H7 (cell line): ENCODE data around the gene SPRED3. TPM values are rescaled to one million over a fixed set of nuclear protein-coding genes. Genes with fewer than 3 reads are reported as not detected.
A peak's percentile ranks its signal among the peaks of the same experiment; 100 is the strongest.

ENCODE experiments used
- DNase-seq: peaks from one replicate; pipeline ENCODE4 v3.0.0; 2012
- H3K27me3 ChIP-seq: 2 replicates; pipeline ENCODE4 v1.6.0; 2011; ENCODE audit warnings: mild to moderate bottlenecking, low read length; ENCODE audit not compliant: control insufficient read depth, insufficient read depth
- H3K36me3 ChIP-seq: replicated peaks from 2 replicates; pipeline ENCODE4 v1.5.1; 2011; ENCODE audit warnings: low read length; ENCODE audit not compliant: control insufficient read depth, insufficient read depth
- H3K4me3 ChIP-seq: 2 replicates; pipeline ENCODE4 v1.5.1; 2011; ENCODE audit warnings: low read depth, mild to moderate bottlenecking, control low read depth, low read length, moderate library complexity; ENCODE audit not compliant: insufficient read depth
- total RNA-seq: library from RNA; depleted of rRNA; stranded (reverse); fragments of >200 nt; shearing (Covaris generic); gene quantifications from 2 replicates; pipeline ENCODE4 v1.2.3, GENCODE V29; 2014

SPRED3 gene
- total RNA-seq, 1 experiment from 2014 or later, result 1.6 TPM

- H3K36me3 ChIP-seq, result no peaks in the 10 kb centered on the region
- DNase-seq, result peak; percentile 5
- H3K27me3 ChIP-seq, result peaks cover 2% of the 10 kb centered on the region; the same call in 1 of the 2 replicates
- no peak overlapping the region for H3K4me3 ChIP-seq
Observed at GRCh38 chr19:38429055-38429810, 40.7 kb downstream of the SPRED3 start.

GRCh38 chr19:38429811-38430156 lies 41.3 kb downstream of the SPRED3 start:
- Histone ChIP-seq H3K4me3 (no peak overlapping the region), H3K36me3 (no peaks in the 10 kb centered on the region), H3K27me3 (peaks cover 2% of the 10 kb centered on the region; the same call in 1 of the 2 replicates)
- no peak for DNase-seq

DNA sequence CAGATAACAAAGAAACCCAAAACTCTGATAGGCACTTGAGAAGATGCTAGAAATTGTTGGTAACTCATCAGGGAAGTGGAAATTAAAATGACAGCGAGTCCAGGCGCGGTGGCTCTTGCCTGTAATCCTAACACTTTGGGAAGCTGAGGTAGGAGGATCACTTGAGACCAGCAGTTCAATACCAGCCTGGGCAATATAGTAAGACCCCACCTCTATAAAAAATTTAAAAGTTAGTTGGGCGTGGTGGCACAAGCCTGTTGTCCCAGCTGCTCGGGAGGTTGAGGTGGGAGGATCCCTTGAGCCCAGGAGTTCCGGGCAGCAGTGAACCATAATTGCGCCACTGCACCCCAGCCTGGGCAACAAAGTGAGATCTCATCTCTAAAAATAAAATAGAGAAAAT lies 42.4 kb downstream of the SPRED3 start:
- DNase-seq, result no peak
- H3K27me3 ChIP-seq, result peaks cover 2% of the 10 kb centered on the region; the same call in 1 of the 2 replicates
- H3K36me3 ChIP-seq, result no peaks in the 10 kb centered on the region
- H3K4me3 ChIP-seq, result no peak overlapping the region

- Histone ChIP-seq H3K36me3 (0 out of 2 replicates have a peak, but pooled peaks cover 1% of the 10 kb centered on the region), H3K4me3 (peak within 1 kb of the TSS; percentile 59), H3K27me3 (peaks cover 2% of the 10 kb centered on the region; the same call in 1 of the 2 replicates)
- DNase-seq, result peak; percentile 98
Observed at GRCh38 chr19:38433268-38433733, 44.8 kb downstream of the SPRED3 start, which contains the start of gene RYR1. TSS of gene RYR1 (plus strand) at chr19:38433691. CDS start at chr19:38433830, 139 bp downstream.

- peak overlapping the region; percentile 59 for H3K4me3 ChIP-seq
- H3K27me3 ChIP-seq, result peaks cover 2% of the 10 kb centered on the region; the same call in 1 of the 2 replicates
- peak; percentile 96 for DNase-seq
Observed at GRCh38 chr19:38434549-38435051, 46.1 kb downstream of the SPRED3 start.

DNA sequence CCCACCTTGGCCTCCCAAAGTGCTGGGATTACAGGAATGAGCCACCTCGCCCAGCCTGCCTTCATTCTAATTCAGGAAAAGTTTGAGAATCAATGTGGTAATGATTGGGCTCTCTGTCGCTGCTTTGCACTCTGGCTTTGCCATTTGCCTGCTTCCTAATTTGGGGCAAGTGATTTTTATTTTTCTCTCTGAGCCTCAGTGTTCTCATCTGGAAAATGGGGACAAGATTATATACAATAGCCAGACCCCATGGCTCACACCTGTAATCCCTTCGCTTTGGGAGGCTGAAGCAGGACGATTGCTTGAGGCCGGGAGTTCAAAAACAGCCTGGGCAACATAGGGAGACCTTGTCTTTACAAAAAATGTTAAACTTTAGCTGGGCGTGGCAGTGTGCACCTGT lies 48.8 kb downstream of the SPRED3 start:
- no peak overlapping the region for H3K4me3 ChIP-seq

More at GRCh38 chr19:38434549-38435051, 46.1 kb downstream of the SPRED3 start:
- 0 out of 2 replicates have a peak, but pooled peaks cover 1% of the 10 kb centered on the region for H3K36me3 ChIP-seq

GRCh38 chr19:38437917-38438316 lies 49.4 kb downstream of the SPRED3 start:
- H3K36me3 ChIP-seq, result peaks cover 1% of the 10 kb centered on the region; the same call in 1 of the 2 replicates
- peaks cover 2% of the 10 kb centered on the region; the same call in 1 of the 2 replicates for H3K27me3 ChIP-seq
- no peak for DNase-seq
- H3K4me3 ChIP-seq, result no peak overlapping the region

More for the DNA sequence above, 48.8 kb downstream of the SPRED3 start:
- Histone ChIP-seq H3K27me3 (peaks cover 2% of the 10 kb centered on the region; the same call in 1 of the 2 replicates), H3K36me3 (0 out of 2 replicates have a peak, but pooled peaks cover 1% of the 10 kb centered on the region)
- no peak for DNase-seq

- Histone ChIP-seq H3K27me3 (no peaks in the 10 kb centered on the region), H3K36me3 (peaks cover 6% of the 10 kb centered on the region), H3K4me3 (no peak overlapping the region)
- peak; percentile 63 for DNase-seq
Observed at GRCh38 chr19:38440592-38440991, 52.1 kb downstream of the SPRED3 start.

DNA sequence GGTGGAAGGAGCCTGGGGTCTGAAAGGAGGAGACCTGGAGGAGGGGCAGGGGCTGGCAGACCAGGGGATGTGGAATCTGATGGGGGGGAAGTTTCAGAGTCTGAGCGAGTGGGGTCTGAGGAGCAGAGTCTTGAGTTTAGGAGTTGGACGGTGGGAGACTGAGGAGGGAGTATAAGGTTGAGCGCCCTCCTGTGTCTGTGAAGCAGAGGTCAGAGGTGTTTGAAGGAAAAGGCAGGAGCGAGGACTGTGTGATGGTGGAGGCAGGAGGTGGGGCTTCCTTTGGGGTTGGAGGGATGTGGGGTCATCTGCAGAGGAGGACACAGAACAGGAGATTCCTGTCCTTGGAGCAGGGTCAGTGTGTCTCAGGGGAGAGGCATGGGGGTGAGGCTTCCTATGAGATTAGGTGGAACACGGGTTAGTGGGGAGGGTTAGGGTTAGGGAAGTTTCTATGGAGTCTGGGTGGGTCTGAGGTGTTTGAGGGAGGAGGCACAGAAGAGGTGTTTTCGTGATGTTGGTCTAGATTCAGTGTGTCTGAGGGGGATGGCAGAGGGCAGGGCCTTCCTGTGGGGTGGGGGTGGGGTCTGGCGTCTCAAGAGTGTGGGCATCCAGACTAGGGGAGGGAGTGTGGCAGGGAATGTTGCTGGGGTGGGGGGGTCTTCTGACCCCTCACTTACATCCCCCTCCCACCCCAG lies 53.3 kb downstream of the SPRED3 start:
- H3K27me3 ChIP-seq, result no peaks in the 10 kb centered on the region
- peak; percentile 91 for DNase-seq
- H3K36me3 ChIP-seq, result peaks cover 10% of the 10 kb centered on the region
- no peak overlapping the region for H3K4me3 ChIP-seq

DNA sequence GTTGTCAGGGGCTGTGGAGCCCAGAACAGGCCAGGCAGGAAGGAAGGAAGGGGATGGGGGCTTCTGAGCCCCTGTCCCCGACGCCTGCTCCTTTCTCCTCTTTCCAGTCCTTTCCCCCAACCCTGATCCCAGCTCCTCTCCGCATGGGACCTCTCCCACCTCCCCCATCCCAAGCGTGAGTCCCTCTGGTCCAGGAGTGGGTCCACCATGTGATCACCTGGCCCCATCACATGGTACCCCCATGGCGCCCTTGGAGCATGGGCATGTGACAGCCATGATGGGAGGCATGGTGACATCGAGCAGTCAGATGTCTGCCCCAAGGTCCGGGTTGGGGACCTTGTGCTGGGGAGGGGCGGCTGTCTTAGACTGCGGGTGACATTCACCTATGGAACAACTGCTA lies 54.2 kb downstream of the SPRED3 start:
- DNase-seq, result no peak
- no peaks in the 10 kb centered on the region for H3K27me3 ChIP-seq
- H3K4me3 ChIP-seq, result no peak overlapping the region
- H3K36me3 ChIP-seq, result peaks cover 10% of the 10 kb centered on the region

DNA sequence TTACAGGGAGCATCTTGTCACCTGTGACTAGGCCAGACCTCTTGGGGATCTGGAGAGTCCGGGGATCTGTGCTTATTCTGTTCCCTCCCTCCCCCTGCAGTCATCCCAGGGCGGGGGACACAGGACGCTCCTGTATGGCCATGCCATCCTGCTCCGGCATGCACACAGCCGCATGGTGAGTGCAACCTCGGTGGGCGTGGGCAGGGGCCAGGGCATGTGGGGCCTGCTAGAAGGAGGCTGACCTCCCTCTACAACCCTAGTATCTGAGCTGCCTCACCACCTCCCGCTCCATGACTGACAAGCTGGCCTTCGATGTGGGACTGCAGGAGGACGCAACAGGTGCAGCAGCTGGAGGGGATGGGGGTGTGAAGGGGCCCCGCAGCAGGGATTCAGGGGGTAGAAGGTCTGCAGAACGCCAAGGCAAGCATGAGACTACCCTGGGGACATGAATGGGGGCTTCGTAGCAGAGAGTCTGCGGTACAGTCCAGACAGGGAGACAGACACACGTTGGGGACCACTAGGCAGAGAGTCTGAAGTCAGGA lies 55.0 kb downstream of the SPRED3 start:
- H3K4me3 ChIP-seq, result no peak overlapping the region
- DNase-seq, result peak; percentile 34
- H3K27me3 ChIP-seq, result no peaks in the 10 kb centered on the region
- H3K36me3 ChIP-seq, result peaks cover 11% of the 10 kb centered on the region

DNA sequence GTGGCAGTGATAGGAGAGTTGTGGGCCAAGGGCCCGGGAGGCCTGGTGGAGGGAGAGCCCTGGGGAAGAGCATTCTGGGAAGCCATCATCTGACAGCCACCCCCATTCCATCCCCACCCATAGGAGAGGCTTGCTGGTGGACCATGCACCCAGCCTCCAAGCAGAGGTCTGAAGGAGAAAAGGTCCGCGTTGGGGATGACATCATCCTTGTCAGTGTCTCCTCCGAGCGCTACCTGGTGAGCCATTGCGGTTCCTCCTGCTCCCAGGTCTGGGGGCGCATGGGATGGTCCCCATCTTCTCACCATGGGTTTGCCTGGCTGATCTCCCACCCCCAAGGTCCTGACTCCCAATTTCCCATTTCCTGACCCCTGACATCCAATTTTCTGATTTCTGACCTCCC lies 55.5 kb downstream of the SPRED3 start:
- H3K4me3 ChIP-seq, result no peak overlapping the region
- peaks cover 12% of the 10 kb centered on the region for H3K36me3 ChIP-seq
- H3K27me3 ChIP-seq, result no peaks in the 10 kb centered on the region
- DNase-seq, result no peak

GRCh38 chr19:38445362-38445761 lies 56.9 kb downstream of the SPRED3 start:
- H3K36me3 ChIP-seq, result peaks cover 19% of the 10 kb centered on the region
- no peaks in the 10 kb centered on the region for H3K27me3 ChIP-seq
- no peak for DNase-seq
- H3K4me3 ChIP-seq, result no peak overlapping the region

DNA sequence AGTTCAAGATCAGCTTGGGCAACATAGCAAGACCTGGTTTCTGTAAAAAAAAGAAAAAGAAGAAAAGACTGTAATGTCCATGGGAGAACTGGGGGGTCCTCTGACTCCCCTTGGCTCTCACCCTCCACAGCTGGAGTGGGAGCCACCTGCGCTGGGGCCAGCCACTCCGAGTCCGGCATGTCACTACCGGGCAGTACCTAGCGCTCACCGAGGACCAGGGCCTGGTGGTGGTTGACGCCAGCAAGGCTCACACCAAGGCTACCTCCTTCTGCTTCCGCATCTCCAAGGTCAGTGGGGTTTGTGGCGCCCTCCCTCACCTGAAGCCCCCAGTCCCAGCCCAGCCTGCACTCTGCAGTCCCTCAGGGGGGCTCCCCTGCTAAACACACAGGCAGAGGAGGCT lies 59.7 kb downstream of the SPRED3 start:
- Histone ChIP-seq H3K36me3 (peaks cover 22% of the 10 kb centered on the region), H3K4me3 (no peak overlapping the region), H3K27me3 (peaks cover 1% of the 10 kb centered on the region; the same call in 1 of the 2 replicates)
- no peak for DNase-seq
